ENCODE data around the gene USP6NL. TPM values are rescaled to one million over a fixed set of nuclear protein-coding genes. Genes with fewer than 3 reads are reported as not detected.

USP6NL gene
- total and polyA plus RNA-seq, 9 of the 15 experiments (the other 6 are each of a cell fraction or from before 2014, with no cell fraction given): 3.2 to 26.6 (median 19.8) TPM

GRCh38 chr10:11499425-11500071 is 111.9 kb downstream of the USP6NL start (continued):
- TF ChIP-seq POLR2G (IDR thresholded peaks at IDR 0.05; ENCODE audit: low read depth, low read length): no peak
- no peak for TF ChIP-seq ARID2 (IDR thresholded peaks at IDR 0.05)
- TF ChIP-seq RNF2 (IDR thresholded peaks at IDR 0.05): peak; percentile 62; the same call in 1 of the 2 replicates
- no peak for TF ChIP-seq FUS (optimal IDR thresholded peaks at IDR 0.05; ENCODE audit: low read depth, low read length)
- TF ChIP-seq HNRNPK (IDR thresholded peaks at IDR 0.05; ENCODE audit: low read depth, low read length, poor library complexity, severe bottlenecking): no peak
- TF ChIP-seq LEF1 (IDR thresholded peaks at IDR 0.05): peak; percentile 90
- no peak for TF ChIP-seq ZFP30 (CRISPR knock-in tag; IDR thresholded peaks at IDR 0.05; ENCODE audit: borderline replicate concordance)
- no peak for TF ChIP-seq RBM39 (optimal IDR thresholded peaks at IDR 0.05; ENCODE audit: low read depth, low read length)
- TF ChIP-seq TAL1 (IDR thresholded peaks at IDR 0.05): peak; percentile 93
- 0 out of 2 replicates have a peak, but pooled peaks have one; percentile 36 for TF ChIP-seq OTX1 (CRISPR knock-in tag; IDR thresholded peaks at IDR 0.05)
- no peak for TF ChIP-seq MAFG (tag; conservative IDR thresholded peaks at IDR 0.05)
- TF ChIP-seq ARNT (IDR thresholded peaks at IDR 0.05): 0 out of 4 replicates have a peak, but pooled peaks have one; percentile 42 to 66
- no peak for TF ChIP-seq CCAR2 (IDR thresholded peaks at IDR 0.05; ENCODE audit: low read depth, low read length)
- TF ChIP-seq SMARCE1 (IDR thresholded peaks at IDR 0.05): peak; percentile 97
- peak; percentile 79; the same call in 1 of the 2 replicates for TF ChIP-seq ELF4 (CRISPR knock-in tag; IDR thresholded peaks at IDR 0.05)
- TF ChIP-seq TFAP4 (CRISPR knock-in tag; IDR thresholded peaks at IDR 0.05; ENCODE audit: borderline replicate concordance): peak; percentile 57; the same call in 1 of the 2 replicates
- TF ChIP-seq CBX2 (IDR thresholded peaks at IDR 0.05; ENCODE audit: insufficient read depth, low read length, poor library complexity, severe bottlenecking): no peak
- 0 out of 2 replicates have a peak, but pooled peaks have one; percentile 26 for TF ChIP-seq ZKSCAN1 (IDR thresholded peaks at IDR 0.05; ENCODE audit: low read depth, low read length)
- TF ChIP-seq, protein P1, sequence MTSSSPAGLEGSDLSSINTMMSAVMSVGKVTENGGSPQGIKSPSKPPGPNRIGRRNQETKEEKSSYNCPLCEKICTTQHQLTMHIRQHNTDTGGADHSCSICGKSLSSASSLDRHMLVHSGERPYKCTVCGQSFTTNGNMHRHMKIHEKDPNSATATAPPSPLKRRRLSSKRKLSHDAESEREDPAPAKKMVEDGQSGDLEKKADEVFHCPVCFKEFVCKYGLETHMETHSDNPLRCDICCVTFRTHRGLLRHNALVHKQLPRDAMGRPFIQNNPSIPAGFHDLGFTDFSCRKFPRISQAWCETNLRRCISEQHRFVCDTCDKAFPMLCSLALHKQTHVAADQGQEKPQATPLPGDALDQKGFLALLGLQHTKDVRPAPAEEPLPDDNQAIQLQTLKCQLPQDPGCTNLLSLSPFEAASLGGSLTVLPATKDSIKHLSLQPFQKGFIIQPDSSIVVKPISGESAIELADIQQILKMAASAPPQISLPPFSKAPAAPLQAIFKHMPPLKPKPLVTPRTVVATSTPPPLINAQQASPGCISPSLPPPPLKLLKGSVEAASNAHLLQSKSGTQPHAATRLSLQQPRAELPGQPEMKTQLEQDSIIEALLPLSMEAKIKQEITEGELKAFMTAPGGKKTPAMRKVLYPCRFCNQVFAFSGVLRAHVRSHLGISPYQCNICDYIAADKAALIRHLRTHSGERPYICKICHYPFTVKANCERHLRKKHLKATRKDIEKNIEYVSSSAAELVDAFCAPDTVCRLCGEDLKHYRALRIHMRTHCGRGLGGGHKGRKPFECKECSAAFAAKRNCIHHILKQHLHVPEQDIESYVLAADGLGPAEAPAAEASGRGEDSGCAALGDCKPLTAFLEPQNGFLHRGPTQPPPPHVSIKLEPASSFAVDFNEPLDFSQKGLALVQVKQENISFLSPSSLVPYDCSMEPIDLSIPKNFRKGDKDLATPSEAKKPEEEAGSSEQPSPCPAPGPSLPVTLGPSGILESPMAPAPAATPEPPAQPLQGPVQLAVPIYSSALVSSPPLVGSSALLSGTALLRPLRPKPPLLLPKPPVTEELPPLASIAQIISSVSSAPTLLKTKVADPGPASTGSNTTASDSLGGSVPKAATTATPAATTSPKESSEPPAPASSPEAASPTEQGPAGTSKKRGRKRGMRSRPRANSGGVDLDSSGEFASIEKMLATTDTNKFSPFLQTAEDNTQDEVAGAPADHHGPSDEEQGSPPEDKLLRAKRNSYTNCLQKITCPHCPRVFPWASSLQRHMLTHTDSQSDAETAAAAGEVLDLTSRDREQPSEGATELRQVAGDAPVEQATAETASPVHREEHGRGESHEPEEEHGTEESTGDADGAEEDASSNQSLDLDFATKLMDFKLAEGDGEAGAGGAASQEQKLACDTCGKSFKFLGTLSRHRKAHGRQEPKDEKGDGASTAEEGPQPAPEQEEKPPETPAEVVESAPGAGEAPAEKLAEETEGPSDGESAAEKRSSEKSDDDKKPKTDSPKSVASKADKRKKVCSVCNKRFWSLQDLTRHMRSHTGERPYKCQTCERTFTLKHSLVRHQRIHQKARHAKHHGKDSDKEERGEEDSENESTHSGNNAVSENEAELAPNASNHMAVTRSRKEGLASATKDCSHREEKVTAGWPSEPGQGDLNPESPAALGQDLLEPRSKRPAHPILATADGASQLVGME (CRISPR knock-in tag; IDR thresholded peaks at IDR 0.05): peak; percentile 59; the same call in 1 of the 2 replicates
- TF ChIP-seq SP2 (IDR thresholded peaks at IDR 0.05; ENCODE audit: extremely low read depth, low read depth, low read length, poor library complexity, severe bottlenecking): no peak
- TF ChIP-seq HNRNPUL1 (IDR thresholded peaks at IDR 0.05; ENCODE audit: low read length): no peak
- no peak for TF ChIP-seq KDM4B (IDR thresholded peaks at IDR 0.05; ENCODE audit: borderline replicate concordance in 2 of 2, low read depth in 1 of 2)
- no peak for TF ChIP-seq BDP1 (IDR thresholded peaks at IDR 0.05; ENCODE audit: insufficient read depth, insufficient read length)
- TF ChIP-seq ZNF23 (CRISPR knock-in tag; IDR thresholded peaks at IDR 0.05): no peak
- no peak for TF ChIP-seq ZNF165 (CRISPR knock-in tag; IDR thresholded peaks at IDR 0.05; ENCODE audit: borderline replicate concordance)
